ENCODE measurements around the gene PHF21A. TPM values are rescaled to one million over a fixed set of nuclear protein-coding genes. Genes with fewer than 3 reads are reported as not detected.

PHF21A gene
- total and polyA plus RNA-seq, 2 of the 13 experiments (the other 11 are each of a cell fraction or from before 2014, with no cell fraction given), result 4.1 to 34.6 TPM

GRCh38 chr11:45907911-45908370, 213.3 kb downstream of the PHF21A start:
- Histone ChIP-seq H3K27me3 (ENCODE audit: control insufficient read depth in 1 of 2, insufficient read depth in 2 of 2, low read length in 2 of 2) (no peaks in the 10 kb centered on the region), H3K4me3 (replicated peaks in 1 of 3; ENCODE audit: insufficient read depth in 1 of 3, low read depth in 2 of 3, low read length in 3 of 3) (no peak overlapping the region), H3K9me3 (ENCODE audit: low read length) (no peaks in the 10 kb centered on the region), H3K36me3 (replicated peaks in 1 of 2; ENCODE audit: control insufficient read depth in 1 of 2, insufficient read depth in 2 of 2, low read length in 2 of 2) (peaks cover under 1 to 3% of the 10 kb centered on the region in 2 experiments; a peak in 3 of 5 replicates), H3K4me2 (ENCODE audit: low read depth, low read length) (no peak overlapping the region), H3K4me1 (ENCODE audit: insufficient read depth, low read length) (no peaks in the 10 kb centered on the region), H2AFZ (ENCODE audit: low read length) (no peak overlapping the region), H3K79me2 (ENCODE audit: insufficient read depth, low read length) (no peaks in the 10 kb centered on the region), H3K9ac (ENCODE audit: insufficient read depth, low read depth, low read length) (no peak overlapping the region), H3K27ac (ENCODE audit: extremely low read length, insufficient read depth, low read length) (no peak overlapping the region), H4K20me1 (ENCODE audit: insufficient read depth, low read length) (no peaks in the 10 kb centered on the region)
- WGBS (ENCODE audit: low lambda C conversion rate), result 90% methylated on average over 1 of the region's 8 CpGs
- BruUV-seq (replicated peaks), result no TSS peak
- no peak for DNase-seq (ENCODE audit: low spot score)
- FAIRE-seq, result no peak
- in situ Hi-C loops (cut with HindIII; ENCODE audit: extremely low pct_ligation_motif_present, low pct_unique_long_range_greater_than_20kb), result no loop called here
- intact Hi-C loops (cut with micrococcal nuclease; ENCODE audit: unreplicated experiment), result no loop called here
- ATAC-seq, result peak; percentile 7
- ChIA-PET POLR2A (interaction anchor here (2.5 kb wide), 1 partner anchor 10 kb away, joined by 14 read pairs; the partner anchor contains the start of gene PEX16), CTCF (ENCODE audit: low intra/inter-chr PET ratio, low total read pairs) (no interaction called here)
- TF ChIP-seq ZNF326 (CRISPR knock-in tag; IDR thresholded peaks at IDR 0.05; ENCODE audit: borderline replicate concordance) (0 out of 2 replicates have a peak, but pooled peaks have one; percentile 22), ZNF598 (CRISPR knock-in tag; IDR thresholded peaks at IDR 0.05; ENCODE audit: borderline replicate concordance) (no peak), KDM2A (CRISPR knock-in tag; IDR thresholded peaks at IDR 0.05; ENCODE audit: borderline replicate concordance, low read depth) (peak; percentile 7; the same call in 1 of the 2 replicates), MTF2 (CRISPR knock-in tag; IDR thresholded peaks at IDR 0.05; ENCODE audit: borderline replicate concordance) (no peak), KDM4B (CRISPR knock-in tag; IDR thresholded peaks at IDR 0.05) (no peak), AGO2 (optimal IDR thresholded peaks at IDR 0.05; ENCODE audit: low read depth, low read length) (peak; percentile 87), SIX1 (CRISPR knock-in tag; IDR thresholded peaks at IDR 0.05; ENCODE audit: borderline replicate concordance) (no peak), ZNF432 (CRISPR knock-in tag; IDR thresholded peaks at IDR 0.05; ENCODE audit: borderline replicate concordance) (no peak), SMAD1 (CRISPR knock-in tag; IDR thresholded peaks at IDR 0.05; ENCODE audit: borderline replicate concordance, low read depth) (no peak), MBNL3 (CRISPR knock-in tag; conservative IDR thresholded peaks at IDR 0.05) (no peak)
